NCI-H2196 treated with DMSO at 0.1 percent for 48 hours (cell line): ENCODE data around the gene GPX5.
"Not testable (repeated sequence)": the region's sequence is repeated elsewhere in the genome, so short reads cannot be mapped to it uniquely, and the experiment has no call there.

Source experiments
- DNase-seq: peaks from one replicate; lab custom pipeline; 2025; ENCODE audit not compliant: unreplicated experiment; lab: John Stamatoyannopoulos, UW

GPX5 gene

GRCh38 chr6:28511628-28512300 is 13.9 kb upstream of the GPX5 start:
- DNase-seq = no peak

GRCh38 chr6:28512387-28512786 is 13.3 kb upstream of the GPX5 start:
- DNase-seq = not testable (repeated sequence)

- no peak for DNase-seq
Measured at GRCh38 chr6:28515676-28516075, 10.0 kb upstream of the GPX5 start, which contains the start of gene GPX6. Gene GPX6 (minus strand): TSS chr6:28515793. CDS start chr6:28515743, 50 bp downstream.

- no peak for DNase-seq
Measured at GRCh38 chr6:28517964-28518363, 7.7 kb upstream of the GPX5 start.

- no peak for DNase-seq
Measured at GRCh38 chr6:28522594-28523240, 3.0 kb upstream of the GPX5 start.

- DNase-seq = no peak
Measured at GRCh38 chr6:28523241-28523622, 2.4 kb upstream of the GPX5 start.

- no peak for DNase-seq
Measured at GRCh38 chr6:28530777-28531176, 5.1 kb downstream of the GPX5 start.

GRCh38 chr6:28531479-28532128 is 5.9 kb downstream of the GPX5 start:
- no peak for DNase-seq

- no peak for DNase-seq
Measured at GRCh38 chr6:28534306-28534705, 8.6 kb downstream of the GPX5 start.

- no peak for DNase-seq
Measured at GRCh38 chr6:28534875-28535274, 9.2 kb downstream of the GPX5 start.

- DNase-seq = no peak
Measured at GRCh38 chr6:28537065-28537464, 11.4 kb downstream of the GPX5 start.

- DNase-seq = no peak
Measured at GRCh38 chr6:28537509-28538140, 11.9 kb downstream of the GPX5 start.

- no peak for DNase-seq
Measured at GRCh38 chr6:28541996-28542395, 16.3 kb downstream of the GPX5 start.

GRCh38 chr6:28542440-28543296 is 17.0 kb downstream of the GPX5 start:
- no peak for DNase-seq

- no peak for DNase-seq
Measured at GRCh38 chr6:28543651-28544610, 18.2 kb downstream of the GPX5 start.

GRCh38 chr6:28545955-28546354 is 20.3 kb downstream of the GPX5 start:
- no peak for DNase-seq

- not testable (repeated sequence) for DNase-seq
Measured at GRCh38 chr6:28547003-28547402, 21.3 kb downstream of the GPX5 start.

GRCh38 chr6:28551891-28552666 is 26.4 kb downstream of the GPX5 start:
- DNase-seq = no peak

GRCh38 chr6:28553384-28553985 is 27.8 kb downstream of the GPX5 start:
- no peak for DNase-seq
